PC-3 (cell line): ENCODE results near the gene SLC22A14.

Source experiments
- CTCF ChIP-seq: fragments of 300-600 bp; sonication (generic); conservative IDR thresholded peaks from 2 replicates; pipeline ENCODE4 v1.5.1; 2017; ENCODE audit warnings: antibody characterized with exemption, low read depth, mild to moderate bottlenecking, low read length
- EZH2 ChIP-seq: fragments of 300-600 bp; sonication (generic); IDR thresholded peaks from one replicate; pipeline ENCODE4 v1.6.1; 2017; ENCODE audit warnings: antibody characterized with exemption, mild to moderate bottlenecking, low read length; ENCODE audit not compliant: unreplicated experiment

- no peak for TF ChIP-seq CTCF
- no peak for TF ChIP-seq EZH2
Measured at GRCh38 chr3:38315488-38316230, 33.6 kb downstream of the SLC22A14 start.
